HEK293T (cell line): ENCODE results near the gene CPEB4.

Source experiments
- ARNT ChIP-seq: fragments of 450-650 bp; IDR thresholded peaks from 2 replicates; pipeline ENCODE4 v1.6.1; 2017; ENCODE audit warnings: mild to moderate bottlenecking
- BHLHE40 ChIP-seq: fragments of 450-650 bp; IDR thresholded peaks from 2 replicates; pipeline ENCODE4 v1.6.1; 2016; ENCODE audit warnings: mild to moderate bottlenecking, moderate library complexity, borderline replicate concordance
- CTBP1 ChIP-seq: fragments of 450-650 bp; IDR thresholded peaks from 2 replicates; pipeline ENCODE4 v1.6.1; 2016; ENCODE audit warnings: borderline replicate concordance
- FOXA1 ChIP-seq: fragments of 450-650 bp; IDR thresholded peaks from 2 replicates; pipeline ENCODE4 v1.6.1; 2016; ENCODE audit warnings: mild to moderate bottlenecking
- FOXM1 ChIP-seq: fragments of 450-650 bp; IDR thresholded peaks from 2 replicates; pipeline ENCODE4 v1.6.1; 2017; ENCODE audit warnings: mild to moderate bottlenecking, borderline replicate concordance
- HDGF ChIP-seq: fragments of 450-650 bp; IDR thresholded peaks from 2 replicates; pipeline ENCODE4 v1.6.1; 2017; ENCODE audit warnings: antibody characterized with exemption, borderline replicate concordance
- SP1 ChIP-seq: fragments of 450-650 bp; IDR thresholded peaks from 2 replicates; pipeline ENCODE4 v1.6.1; 2017
- SUZ12 ChIP-seq: fragments of 450-650 bp; IDR thresholded peaks from 2 replicates; pipeline ENCODE4 v1.6.1; 2016; ENCODE audit warnings: mild to moderate bottlenecking
- ZNF384 ChIP-seq: fragments of 450-650 bp; IDR thresholded peaks from 2 replicates; pipeline ENCODE4 v1.6.1; 2016

DNA sequence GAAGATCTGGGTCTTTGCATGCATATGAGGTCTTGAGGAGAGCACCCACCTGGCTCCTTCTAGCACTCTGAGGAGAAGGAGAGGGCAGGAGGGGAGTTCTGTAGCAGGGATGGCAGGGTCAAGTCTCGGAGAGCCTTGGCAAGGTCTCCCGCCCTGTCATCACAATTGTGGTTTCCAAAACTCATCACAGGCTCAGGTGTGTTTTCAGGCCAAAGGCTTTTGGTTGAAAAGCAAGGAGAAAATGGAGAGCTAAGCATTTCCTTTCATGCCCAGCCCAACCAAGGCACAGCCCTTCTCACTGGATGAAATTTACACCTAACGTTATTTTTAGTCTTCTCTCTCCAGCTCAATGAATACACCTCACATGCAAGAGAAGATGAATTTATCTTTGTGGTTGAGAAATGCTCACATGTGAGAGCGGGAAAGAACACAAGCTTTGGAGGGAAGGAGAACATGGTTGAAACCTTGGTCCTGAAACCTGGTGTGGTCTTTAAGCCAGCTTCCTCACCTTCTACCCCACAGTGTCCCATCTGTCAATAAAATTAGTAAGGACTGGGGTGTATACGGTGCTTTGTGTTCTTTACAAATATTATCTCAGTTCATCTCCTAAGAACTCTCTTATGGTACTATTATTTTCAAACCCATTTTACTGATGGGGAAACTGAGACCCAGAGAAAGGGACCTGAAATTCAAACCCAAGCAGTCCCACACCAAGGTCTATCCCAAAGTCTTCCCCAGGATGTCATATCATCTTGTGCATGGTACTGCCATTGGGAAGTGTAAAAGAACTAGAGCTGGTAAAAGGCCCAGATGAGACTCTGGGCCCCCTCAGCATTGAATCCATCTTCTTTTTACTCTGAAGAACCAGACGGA is 47.8 kb upstream of the CPEB4 start:
- no peak for TF ChIP-seq BHLHE40
- TF ChIP-seq HDGF = no peak
- TF ChIP-seq ZNF384 = no peak
- no peak for TF ChIP-seq FOXA1
- no peak for TF ChIP-seq SUZ12
- no peak for TF ChIP-seq SP1
- no peak for TF ChIP-seq FOXM1
- no peak for TF ChIP-seq ARNT
- no peak for TF ChIP-seq CTBP1
